IPS-18a (cell line): Measurements from ENCODE around the gene EYA2.

Experiments used
- H3K27ac ChIP-seq: one replicate; pipeline ENCODE4 v1.5.1; 2013; ENCODE audit warnings: low read length
- H3K27me3 ChIP-seq: one replicate; pipeline ENCODE4 v1.6.1; 2013; ENCODE audit warnings: mild to moderate bottlenecking, low read length; ENCODE audit not compliant: control insufficient read depth, insufficient read depth
- H3K36me3 ChIP-seq: one replicate; pipeline ENCODE4 v1.6.1; 2013; ENCODE audit warnings: low read depth, low read length; ENCODE audit not compliant: control insufficient read depth
- H3K4me1 ChIP-seq: one replicate; pipeline ENCODE4 v1.6.1; 2013; ENCODE audit warnings: low read depth, low read length; ENCODE audit not compliant: control insufficient read depth
- H3K4me3 ChIP-seq: one replicate; pipeline ENCODE4 v1.5.1; 2013; ENCODE audit warnings: low read length
- H3K9ac ChIP-seq: one replicate; pipeline ENCODE4 v1.6.1; 2013; ENCODE audit warnings: mild to moderate bottlenecking, low read length, moderate library complexity
- H3K9me3 ChIP-seq: one replicate; pipeline ENCODE4 v1.6.1; 2013; ENCODE audit warnings: low read depth, low read length; ENCODE audit not compliant: control insufficient read depth

EYA2 gene

GRCh38 chr20:47236639-47236900 lies 341.9 kb downstream of the EYA2 start:
- Histone ChIP-seq H3K9ac (no peak overlapping the region), H3K9me3 (no peaks in the 10 kb centered on the region), H3K4me3 (no peak overlapping the region), H3K4me1 (no peaks in the 10 kb centered on the region), H3K27ac (no peak overlapping the region), H3K27me3 (no peaks in the 10 kb centered on the region), H3K36me3 (peaks cover 77% of the 10 kb centered on the region)

GRCh38 chr20:47237715-47238114 lies 343.1 kb downstream of the EYA2 start:
- H3K4me3 ChIP-seq, result no peak overlapping the region
- H3K27me3 ChIP-seq, result no peaks in the 10 kb centered on the region
- H3K9me3 ChIP-seq, result no peaks in the 10 kb centered on the region
- H3K36me3 ChIP-seq, result peaks cover 78% of the 10 kb centered on the region
- no peak overlapping the region for H3K27ac ChIP-seq
- no peak overlapping the region for H3K9ac ChIP-seq
- H3K4me1 ChIP-seq, result no peaks in the 10 kb centered on the region
